HEK293 (cell line): ENCODE results near the gene RASGRF2.
A peak's percentile ranks its signal among the peaks of the same experiment; 100 is the strongest.

Source experiments
- CTCF ChIA-PET: fragments of 350-600 bp; formaldehyde crosslinking; extraction: SDS; loops from one replicate; lab custom pipeline; 2021; ENCODE audit warnings: antibody characterized with exemption; lab: Yijun Ruan, JAX
- POLR2A ChIA-PET: fragments of 300-600 bp; formaldehyde crosslinking; extraction: SDS; loops from one replicate; lab custom pipeline; 2020; ENCODE audit warnings: antibody characterized with exemption, inconsistent platforms; lab: Yijun Ruan, JAX
- H3K27ac ChIP-seq: fragments of 200-500 bp; sonication (Bioruptor generic); 2 replicates; pipeline ENCODE4 v1.5.1; 2014; ENCODE audit warnings: low read depth, low read length, control low read depth, inconsistent platforms; ENCODE audit errors: extremely low read depth
- H3K36me3 ChIP-seq, 2 experiments: fragments of 200-500 bp in 1 of 2; sonication (Bioruptor generic) in 1 of 2; 1 replicate in 1 of 2; 2 replicates in 1 of 2; pipeline ENCODE4 v1.5.1; 2014 to 2017; ENCODE audit warnings: inconsistent platforms in 2 of 2, low read length in 2 of 2; ENCODE audit not compliant: control insufficient read depth in 2 of 2, insufficient read depth in 1 of 2
- H3K4me1 ChIP-seq: fragments of 200-500 bp; sonication (Bioruptor generic); 2 replicates; pipeline ENCODE4 v1.5.1; 2014; ENCODE audit warnings: mild to moderate bottlenecking, low read length, inconsistent platforms; ENCODE audit not compliant: control insufficient read depth, insufficient read depth
- H3K4me3 ChIP-seq: 2 replicates; pipeline ENCODE4 v1.5.1; 2011; ENCODE audit warnings: low read depth, mild to moderate bottlenecking, control low read depth, low read length, moderate library complexity
- H3K9me3 ChIP-seq: fragments of 200-500 bp; sonication (Bioruptor generic); 2 replicates; pipeline ENCODE4 v1.5.1; 2014; ENCODE audit warnings: low read depth, low read length, inconsistent platforms; ENCODE audit not compliant: control insufficient read depth, insufficient read depth
- AEBP2 ChIP-seq: fragments of 450-650 bp; formaldehyde crosslinking; IDR thresholded peaks from 2 replicates; pipeline ENCODE4 v1.5.1; 2016; ENCODE audit warnings: missing biosample characterization, missing genetic modification characterization, borderline replicate concordance
- BCL11A ChIP-seq: fragments of 450-650 bp; formaldehyde crosslinking; IDR thresholded peaks from 2 replicates; pipeline ENCODE4 v1.5.1; 2016; ENCODE audit warnings: low read depth, missing biosample characterization, missing genetic modification characterization
- FEZF1 ChIP-seq: fragments of 450-650 bp; formaldehyde crosslinking; IDR thresholded peaks from 2 replicates; pipeline ENCODE4 v1.5.1; 2016; ENCODE audit warnings: missing biosample characterization, missing genetic modification characterization
- HOXA7 ChIP-seq: sonication (generic); formaldehyde crosslinking; IDR thresholded peaks from 2 replicates; pipeline ENCODE4 v1.8.1; 2022; ENCODE audit warnings: missing genetic modification reagents, borderline replicate concordance
- HOXD13 ChIP-seq: sonication (generic); formaldehyde crosslinking; IDR thresholded peaks from 2 replicates; pipeline ENCODE4 v1.8.0; 2022; ENCODE audit warnings: missing genetic modification reagents, borderline replicate concordance
- KLF1 ChIP-seq: fragments of 450-650 bp; formaldehyde crosslinking; IDR thresholded peaks from 2 replicates; pipeline ENCODE4 v1.5.1; 2016; ENCODE audit warnings: missing biosample characterization, missing genetic modification characterization
- MZF1 ChIP-seq: fragments of 450-650 bp; formaldehyde crosslinking; IDR thresholded peaks from 2 replicates; pipeline ENCODE4 v1.5.1; 2017; ENCODE audit warnings: missing biosample characterization, missing genetic modification characterization, borderline replicate concordance
- OSR2 ChIP-seq: fragments of 450-650 bp; formaldehyde crosslinking; IDR thresholded peaks from 2 replicates; pipeline ENCODE4 v1.5.1; 2016; ENCODE audit warnings: missing biosample characterization, missing genetic modification characterization
- PBX3 ChIP-seq: sonication (generic); formaldehyde crosslinking; IDR thresholded peaks from 2 replicates; pipeline ENCODE4 v1.8.1; 2022; ENCODE audit warnings: mild to moderate bottlenecking, moderate library complexity, missing genetic modification reagents
- ZBTB11 ChIP-seq: fragments of 450-650 bp; formaldehyde crosslinking; conservative IDR thresholded peaks from 2 replicates; pipeline ENCODE4 v1.5.1; 2016; ENCODE audit warnings: low read depth, missing biosample characterization, missing genetic modification characterization
- ZEB2 ChIP-seq: fragments of 450-650 bp; formaldehyde crosslinking; IDR thresholded peaks from 2 replicates; pipeline ENCODE4 v1.5.1; 2016; ENCODE audit warnings: missing biosample characterization, missing genetic modification characterization
- ZNF112 ChIP-seq: fragments of 450-650 bp; formaldehyde crosslinking; IDR thresholded peaks from 2 replicates; pipeline ENCODE4 v1.5.0; 2017; ENCODE audit warnings: missing biosample characterization, missing genetic modification characterization
- ZNF146 ChIP-seq: fragments of 450-650 bp; formaldehyde crosslinking; IDR thresholded peaks from 2 replicates; pipeline ENCODE4 v1.5.1; 2016; ENCODE audit warnings: missing biosample characterization, missing genetic modification characterization
- ZNF19 ChIP-seq: fragments of 450-650 bp; formaldehyde crosslinking; IDR thresholded peaks from 2 replicates; pipeline ENCODE4; 2016; ENCODE audit warnings: missing biosample characterization, missing genetic modification characterization, low read depth
- ZNF23 ChIP-seq: fragments of 450-650 bp; formaldehyde crosslinking; IDR thresholded peaks from 2 replicates; pipeline ENCODE4 v1.5.1; 2016; ENCODE audit warnings: missing biosample characterization, missing genetic modification characterization, borderline replicate concordance
- ZNF26 ChIP-seq: fragments of 450-650 bp; formaldehyde crosslinking; IDR thresholded peaks from 2 replicates; pipeline ENCODE4 v1.5.1; 2016; ENCODE audit warnings: missing biosample characterization, missing genetic modification characterization
- ZNF335 ChIP-seq: fragments of 450-650 bp; formaldehyde crosslinking; conservative IDR thresholded peaks from 2 replicates; pipeline ENCODE4 v1.5.1; 2016; ENCODE audit warnings: missing biosample characterization, missing genetic modification characterization
- ZNF362 ChIP-seq: fragments of 450-650 bp; formaldehyde crosslinking; IDR thresholded peaks from 2 replicates; pipeline ENCODE4 v1.5.1; 2016; ENCODE audit warnings: missing biosample characterization, missing genetic modification characterization
- ZNF426 ChIP-seq: fragments of 450-650 bp; formaldehyde crosslinking; IDR thresholded peaks from 2 replicates; pipeline ENCODE4 v1.5.1; 2017; ENCODE audit warnings: missing biosample characterization, missing genetic modification characterization, mild to moderate bottlenecking, inconsistent platforms, moderate library complexity
- ZNF473 ChIP-seq: fragments of 450-650 bp; formaldehyde crosslinking; IDR thresholded peaks from 2 replicates; pipeline ENCODE4 v1.5.1; 2017; ENCODE audit warnings: missing biosample characterization, missing genetic modification characterization
- ZNF544 ChIP-seq: fragments of 450-650 bp; formaldehyde crosslinking; IDR thresholded peaks from 2 replicates; pipeline ENCODE4 v1.5.0; 2017; ENCODE audit warnings: missing biosample characterization, missing genetic modification characterization
- ZNF600 ChIP-seq: fragments of 450-650 bp; formaldehyde crosslinking; IDR thresholded peaks from 2 replicates; pipeline ENCODE4 v1.5.1; 2016; ENCODE audit warnings: missing biosample characterization, missing genetic modification characterization
- ZNF692 ChIP-seq: fragments of 450-650 bp; formaldehyde crosslinking; IDR thresholded peaks from 2 replicates; pipeline ENCODE4 v1.5.1; 2016; ENCODE audit warnings: missing biosample characterization, missing genetic modification characterization
- ZNF701 ChIP-seq: fragments of 450-650 bp; formaldehyde crosslinking; IDR thresholded peaks from 2 replicates; pipeline ENCODE4 v1.5.1; 2016; ENCODE audit warnings: missing biosample characterization, missing genetic modification characterization
- ZNF76 ChIP-seq: fragments of 450-650 bp; formaldehyde crosslinking; IDR thresholded peaks from 2 replicates; pipeline ENCODE4; 2016; ENCODE audit warnings: low read depth, missing biosample characterization, missing genetic modification characterization, borderline replicate concordance
- ZNF768 ChIP-seq: fragments of 450-650 bp; formaldehyde crosslinking; IDR thresholded peaks from 2 replicates; pipeline ENCODE4 v1.5.1; 2018; ENCODE audit warnings: missing biosample characterization, mild to moderate bottlenecking, missing genetic modification characterization
- ZNF791 ChIP-seq: fragments of 450-650 bp; formaldehyde crosslinking; IDR thresholded peaks from 2 replicates; pipeline ENCODE4 v1.5.1; 2016; ENCODE audit warnings: missing biosample characterization, missing genetic modification characterization
- ZSCAN23 ChIP-seq: fragments of 450-650 bp; formaldehyde crosslinking; IDR thresholded peaks from 2 replicates; pipeline ENCODE4 v1.5.1; 2016; ENCODE audit warnings: missing biosample characterization, missing genetic modification characterization

RASGRF2 gene

GRCh38 chr5:80959768-80960442, at the start of gene RASGRF2:
Gene RASGRF2 (plus strand): TSS chr5:80960363. CDS start chr5:80960739, 376 bp downstream.
- no peaks in the 10 kb centered on the region for H3K9me3 ChIP-seq
- H3K27ac ChIP-seq: peak within 1 kb of the TSS; percentile 61; the same call in 1 of the 2 replicates
- ChIA-PET POLR2A (no interaction called here), CTCF (interaction anchor here (0.6 to 2.8 kb wide), 3 partner anchors 31 to 233 kb away, joined by 4 to 7 read pairs (median 4); no protein-coding TSS in a partner anchor)
- H3K4me1 ChIP-seq: peaks cover 37% of the 10 kb centered on the region
- H3K4me3 ChIP-seq: peak within 1 kb of the TSS; percentile 60
- no peaks in the 10 kb centered on the region for H3K36me3 ChIP-seq
- TF ChIP-seq ZNF701 (tag by site-specific recombination): no peak
- TF ChIP-seq HOXD13 (CRISPR knock-in tag): peak; percentile 35; the same call in 1 of the 2 replicates
- TF ChIP-seq MZF1: no peak
- no peak for TF ChIP-seq AEBP2 (tag by site-specific recombination)
- TF ChIP-seq ZNF362 (tag by site-specific recombination): no peak
- peak; percentile 64; the same call in 1 of the 2 replicates for TF ChIP-seq ZNF600 (tag by site-specific recombination)
- TF ChIP-seq BCL11A (tag by site-specific recombination): no peak
- TF ChIP-seq ZBTB11: no peak
- TF ChIP-seq ZNF112: no peak
- TF ChIP-seq PBX3 (CRISPR knock-in tag): no peak
- no peak for TF ChIP-seq ZNF544
- TF ChIP-seq ZNF473 (tag by site-specific recombination): no peak
- TF ChIP-seq ZNF146 (tag by site-specific recombination): no peak
- TF ChIP-seq HOXA7 (CRISPR knock-in tag): no peak
- no peak for TF ChIP-seq ZNF23 (tag by site-specific recombination)
- no peak for TF ChIP-seq ZNF19 (tag by site-specific recombination)
- no peak for TF ChIP-seq ZNF426 (tag by site-specific recombination)
- 0 out of 2 replicates have a peak, but pooled peaks have one; percentile 28 for TF ChIP-seq ZEB2 (tag by site-specific recombination)
- no peak for TF ChIP-seq ZNF791 (tag by site-specific recombination)
- TF ChIP-seq ZNF692 (tag by site-specific recombination): peak; percentile 72; the same call in 1 of the 2 replicates
- TF ChIP-seq KLF1: peak; percentile 58; the same call in 1 of the 2 replicates
- TF ChIP-seq ZNF76: no peak
- no peak for TF ChIP-seq ZSCAN23 (tag by site-specific recombination)
- TF ChIP-seq ZNF335: peak; percentile 35
- no peak for TF ChIP-seq ZNF26 (tag by site-specific recombination)
- no peak for TF ChIP-seq FEZF1 (tag by site-specific recombination)
- no peak; the same call in 1 of the 2 replicates for TF ChIP-seq ZNF768 (tag by site-specific recombination)
- no peak for TF ChIP-seq OSR2
